ENCODE data around the gene RXRB. TPM values are rescaled to one million over a fixed set of nuclear protein-coding genes. Genes with fewer than 3 reads are reported as not detected.
A peak's percentile ranks its signal among the peaks of the same experiment; 100 is the strongest.

The RXRB gene
- total RNA-seq, 1 donor: 23.4 TPM

DNA sequence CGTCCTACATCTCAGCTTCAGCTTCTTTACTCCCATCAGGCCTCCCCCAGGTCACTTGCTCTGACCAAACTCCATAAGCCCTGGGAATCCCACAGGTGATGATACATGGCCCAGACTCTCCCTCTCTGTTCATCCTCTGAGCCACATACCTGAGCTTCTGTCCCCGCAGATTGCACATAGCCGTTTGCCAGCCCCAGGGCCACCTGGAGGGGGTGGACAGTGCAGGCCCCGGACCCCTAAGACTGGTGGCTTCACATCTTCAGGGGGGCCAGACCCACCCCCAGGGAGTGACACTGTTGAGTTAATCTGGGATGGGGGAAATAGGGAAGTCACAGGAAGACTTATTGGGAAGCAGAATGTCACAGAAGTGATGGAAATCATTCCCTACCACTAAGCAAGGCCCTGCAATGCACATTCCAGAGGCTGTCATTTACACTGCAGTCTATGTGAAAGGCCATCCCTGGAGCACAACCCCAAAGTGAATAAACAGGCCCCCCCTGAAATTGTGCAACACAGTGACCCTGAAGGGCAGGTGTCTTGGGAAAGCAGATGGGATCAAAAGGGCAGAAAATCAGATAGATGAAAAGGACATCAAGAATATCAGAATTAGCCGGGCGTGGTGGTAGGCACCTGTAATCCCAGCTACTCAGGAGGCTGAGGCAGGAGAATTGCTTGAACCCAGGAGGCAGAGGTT lies 2.2 kb downstream of the RXRB start:
- DNase-seq (ENCODE audit: low read depth in 2 of 3, low spot score in 2 of 3): no peak

DNA sequence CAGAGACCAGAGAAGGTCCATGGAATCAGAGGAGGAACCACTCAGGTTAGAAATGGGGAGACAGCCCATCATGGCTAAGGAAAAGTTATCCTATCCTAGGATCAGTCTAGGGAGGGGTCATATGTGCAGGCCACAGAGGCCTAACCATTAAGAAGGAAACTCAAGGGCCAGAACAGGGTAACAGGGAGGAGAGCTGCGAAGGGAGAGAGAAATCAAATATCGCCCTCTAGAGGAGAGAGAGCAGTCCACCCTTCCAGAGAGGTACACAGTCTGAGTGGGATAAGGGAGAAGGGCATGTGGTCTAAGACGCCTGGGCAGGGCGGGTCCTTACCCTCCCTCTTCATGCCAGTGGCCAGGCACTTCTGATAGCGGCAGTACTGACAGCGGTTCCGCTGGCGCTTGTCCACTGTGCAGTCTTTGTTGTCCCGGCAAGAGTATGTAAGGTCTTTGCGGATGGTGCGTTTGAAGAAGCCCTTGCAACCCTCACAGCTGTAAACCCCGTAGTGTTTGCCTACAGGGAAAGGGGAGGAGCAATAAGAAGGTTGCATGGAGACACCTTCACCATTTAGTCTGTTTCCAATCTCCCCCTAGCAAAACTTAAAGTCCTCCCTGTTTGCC lies 2.9 kb downstream of the RXRB start:
- DNase-seq (ENCODE audit: low read depth in 2 of 3, low spot score in 2 of 3): peak in 2 of 3 donors; percentile 65 to 74

DNA sequence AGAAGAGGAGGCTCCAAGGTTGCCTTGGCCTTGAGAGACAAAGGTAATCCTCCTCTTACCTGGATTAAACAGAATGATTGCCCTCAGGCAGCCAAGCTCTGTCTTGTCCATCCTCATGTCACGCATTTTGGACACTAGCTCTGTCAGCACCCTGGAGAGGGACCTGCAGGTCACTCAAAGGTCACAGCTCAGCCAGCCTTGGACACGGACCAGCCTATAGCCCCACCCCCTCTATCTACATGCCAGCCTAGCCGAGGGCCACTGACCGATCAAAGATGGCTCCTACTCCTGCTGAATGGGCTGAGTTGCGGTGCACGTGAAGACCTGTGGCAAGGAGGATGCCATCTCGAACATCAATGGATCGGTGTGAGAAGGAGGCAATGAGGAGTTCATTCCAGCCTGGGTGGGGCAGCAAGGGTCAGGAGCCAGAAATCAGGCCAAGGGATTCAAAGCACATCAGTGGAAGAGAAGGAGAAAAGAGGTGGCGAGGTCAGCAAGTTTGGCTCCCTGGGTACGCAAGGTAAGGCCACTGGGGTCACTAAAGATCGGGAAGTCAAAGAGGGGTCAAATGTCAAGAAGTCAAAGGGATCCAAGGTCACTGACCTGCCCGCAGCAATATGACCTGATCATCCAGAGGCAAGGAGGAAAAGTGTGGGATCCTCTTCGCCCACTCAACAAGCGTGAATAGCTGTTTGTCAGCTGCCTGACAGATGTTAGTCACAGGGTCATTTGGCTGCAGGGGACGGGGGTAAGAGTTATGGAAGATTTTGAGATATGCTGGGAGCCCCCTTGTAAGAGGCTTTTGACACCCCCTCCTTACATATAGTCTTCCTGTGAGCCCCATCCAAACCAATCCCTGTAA lies 4.9 kb downstream of the RXRB start:
- DNase-seq (ENCODE audit: low read depth in 2 of 3, low spot score in 2 of 3): no peak

DNA sequence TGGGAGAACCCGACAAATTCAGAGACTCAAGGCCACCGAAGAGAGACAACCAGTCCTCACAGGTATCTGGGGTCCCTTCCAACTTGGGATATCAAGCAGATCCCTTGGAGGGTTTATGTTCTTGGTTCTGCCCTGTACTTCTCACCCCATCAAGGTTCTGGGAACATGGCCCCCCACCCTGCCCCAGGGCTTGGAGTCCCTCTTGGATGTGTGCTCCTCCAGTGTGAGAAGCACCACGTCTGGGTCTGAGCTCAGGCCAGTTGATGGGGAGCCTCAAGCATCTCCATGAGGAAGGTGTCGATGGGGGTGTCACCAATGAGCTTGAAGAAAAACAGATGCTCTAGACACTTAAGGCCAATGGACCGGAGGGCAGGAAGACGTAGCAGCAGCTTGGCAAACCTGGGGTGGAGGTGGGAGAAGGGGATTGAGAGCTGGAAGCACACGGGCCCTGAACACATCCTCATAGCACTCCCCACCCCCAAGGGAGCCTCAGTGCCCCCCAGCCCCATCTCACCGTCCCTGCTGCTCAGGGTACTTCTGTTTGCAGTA lies 6.0 kb downstream of the RXRB start:
- no peak for DNase-seq (ENCODE audit: low read depth in 2 of 3, low spot score in 2 of 3)

DNA sequence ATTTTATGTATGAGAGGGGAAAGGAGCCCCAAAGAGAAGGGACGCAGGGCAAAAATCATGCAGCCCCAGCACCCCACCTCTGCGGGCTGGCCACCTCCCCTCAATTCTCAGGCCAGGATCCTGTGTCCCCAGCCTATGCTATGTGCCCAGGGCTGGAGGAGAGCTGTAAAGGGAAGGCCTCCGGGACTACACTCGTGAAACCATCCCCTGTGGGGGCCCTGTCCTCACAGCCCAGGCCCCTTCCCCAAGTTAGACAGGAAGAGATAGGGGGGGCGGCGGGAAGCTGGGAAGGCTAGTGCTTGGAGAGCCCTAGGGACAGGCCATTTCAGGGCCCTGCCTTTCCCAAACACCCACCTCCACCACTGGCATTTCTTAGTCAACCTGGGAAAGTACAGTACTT lies 6.8 kb downstream of the RXRB start:
- DNase-seq (ENCODE audit: low read depth in 2 of 3, low spot score in 2 of 3): no peak

DNA sequence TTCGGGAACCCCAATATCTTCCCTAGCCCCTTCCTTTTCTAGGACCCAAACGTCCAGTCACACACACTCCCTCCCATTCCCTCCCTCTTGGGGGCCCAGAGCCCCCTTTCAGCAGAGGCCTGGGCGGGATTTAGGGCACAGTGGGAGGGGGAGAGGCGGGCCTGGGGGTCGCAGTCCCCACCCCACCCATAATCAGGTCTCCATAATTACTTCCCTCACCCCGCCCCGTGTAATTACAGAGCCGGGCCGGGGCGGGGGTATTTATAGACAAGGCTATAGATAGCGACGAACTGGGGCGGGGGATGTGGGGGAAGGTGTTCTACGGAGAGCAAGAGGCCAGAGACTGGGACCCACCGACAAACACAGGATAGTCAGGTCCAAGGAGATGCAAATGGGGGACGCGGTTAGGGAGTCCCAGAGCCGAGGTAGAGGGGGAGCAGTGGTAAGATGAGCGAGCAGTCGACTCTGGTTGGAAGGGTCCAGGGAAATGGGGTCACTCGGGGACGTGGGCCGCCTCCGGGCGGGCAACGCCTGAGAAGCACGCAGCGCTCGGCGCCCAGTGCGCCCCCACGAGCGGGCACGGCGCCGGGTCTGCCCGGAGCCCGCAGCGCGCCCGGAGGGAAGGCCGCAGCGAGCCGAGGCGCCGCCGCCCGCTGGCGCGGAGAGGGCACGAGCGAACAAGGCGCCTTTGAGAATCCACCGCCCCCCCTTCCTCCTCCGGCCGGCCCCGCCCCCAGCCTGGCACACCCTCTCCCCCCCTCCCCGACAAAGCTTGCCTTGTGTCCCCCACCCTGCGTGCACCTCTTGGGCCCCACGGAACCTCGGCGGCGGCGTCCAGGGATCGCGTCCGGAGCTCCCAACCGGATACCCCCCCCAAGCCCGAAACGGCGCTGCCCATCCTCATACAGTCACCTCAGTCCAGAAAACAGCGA lies 7.5 kb downstream of the RXRB start:
- peak in 1 of 3 donors; percentile 20 for DNase-seq (ENCODE audit: low read depth in 2 of 3, low spot score in 2 of 3)

DNA sequence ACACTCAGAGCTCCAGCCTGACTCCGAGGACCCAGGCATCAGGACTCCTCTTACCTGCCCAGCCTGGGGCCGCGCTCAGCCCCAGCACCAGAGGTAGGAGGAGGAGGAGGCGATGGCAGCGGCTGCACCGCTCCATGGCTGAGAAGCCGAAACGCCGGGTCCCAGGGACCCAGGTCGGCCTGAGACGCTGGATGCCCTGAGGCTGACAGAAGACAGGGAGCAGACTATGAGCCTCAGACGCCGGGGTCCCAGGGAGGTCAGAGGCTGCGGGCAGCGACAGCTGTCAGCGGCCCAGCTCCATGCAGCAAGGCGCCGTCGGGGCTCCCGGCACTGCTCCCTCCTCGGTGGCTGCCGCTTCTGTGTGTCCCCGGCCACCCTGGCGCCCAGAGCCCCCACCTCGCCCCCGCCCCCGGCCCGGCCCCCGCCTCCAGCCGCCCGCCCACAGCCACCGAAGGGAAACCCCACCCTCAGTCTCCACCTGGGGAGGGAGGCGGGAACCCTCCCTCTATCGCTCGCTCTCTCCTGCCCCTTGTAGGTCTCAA lies 8.3 kb downstream of the RXRB start, which contains the start of gene COL11A2:
COL11A2 (minus strand) TSS at position 363 of the 542 bp plus-strand sequence; CDS start at position 136, 227 bp downstream.
- no peak for DNase-seq (ENCODE audit: low read depth in 2 of 3, low spot score in 2 of 3)

DNA sequence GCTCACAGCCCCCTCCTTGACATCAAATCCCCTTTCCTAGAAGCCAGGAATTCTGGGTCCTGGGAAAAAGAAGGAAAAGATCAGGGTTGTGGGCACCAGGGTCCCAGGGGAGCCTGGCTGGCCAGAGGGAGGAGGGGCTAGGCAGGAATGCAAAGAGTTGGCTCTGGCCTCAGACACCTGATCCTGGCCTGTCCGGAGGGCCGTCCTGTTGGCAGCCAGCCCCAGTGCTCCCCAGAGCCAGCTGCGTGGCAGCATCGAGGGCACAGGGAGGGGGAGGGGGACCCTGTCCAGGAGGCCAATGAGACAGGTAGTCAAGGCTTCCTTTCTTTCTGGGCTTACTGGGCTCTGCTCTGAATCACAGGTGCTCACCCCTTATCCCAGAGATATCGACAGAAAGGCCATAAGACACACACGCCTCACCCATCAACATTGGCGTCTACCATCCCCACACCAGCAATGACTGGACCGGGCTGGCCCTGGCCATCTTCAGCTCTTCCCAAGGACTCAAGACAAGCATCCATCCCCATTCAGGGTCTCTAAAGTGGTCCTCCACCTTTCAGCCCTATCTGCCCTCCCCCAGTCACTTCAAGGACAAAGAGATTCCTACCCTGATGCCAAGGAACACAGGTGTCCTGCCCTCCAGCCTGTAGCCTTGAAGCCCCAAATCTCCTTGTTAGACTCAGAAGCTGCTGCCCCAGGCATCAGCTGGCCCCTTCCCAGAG lies 8.9 kb downstream of the RXRB start:
- DNase-seq (ENCODE audit: low read depth in 2 of 3, low spot score in 2 of 3): no peak

DNA sequence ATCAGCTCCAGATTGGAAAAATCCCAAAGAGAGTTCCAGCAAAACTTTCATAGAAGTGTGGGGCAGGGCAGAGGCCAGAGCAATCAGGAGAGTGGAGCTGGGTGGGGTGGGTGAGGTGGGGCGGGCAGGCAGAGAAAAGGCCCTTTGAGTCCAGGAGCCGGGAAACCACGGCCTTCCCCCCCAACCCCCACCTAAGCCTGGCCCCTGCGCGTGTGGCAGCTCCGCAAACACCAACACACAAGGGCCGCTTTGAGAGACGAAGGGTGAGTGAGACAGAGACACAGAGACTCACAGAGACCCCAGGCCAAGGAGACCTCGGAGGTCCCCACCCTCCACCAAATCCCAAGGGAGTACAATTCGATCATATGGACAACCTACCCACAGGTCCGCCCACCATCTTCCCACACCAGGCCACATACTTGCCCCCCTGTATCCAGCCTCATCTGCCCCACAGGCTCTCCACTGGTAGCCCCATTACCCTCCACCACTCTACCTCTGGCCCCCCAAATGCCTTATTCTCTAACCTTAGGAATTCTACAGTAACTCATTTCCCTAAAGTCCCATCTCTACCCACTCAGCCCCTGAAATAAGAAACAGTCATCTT lies 9.9 kb downstream of the RXRB start:
- DNase-seq (ENCODE audit: low read depth in 2 of 3, low spot score in 2 of 3): no peak

DNA sequence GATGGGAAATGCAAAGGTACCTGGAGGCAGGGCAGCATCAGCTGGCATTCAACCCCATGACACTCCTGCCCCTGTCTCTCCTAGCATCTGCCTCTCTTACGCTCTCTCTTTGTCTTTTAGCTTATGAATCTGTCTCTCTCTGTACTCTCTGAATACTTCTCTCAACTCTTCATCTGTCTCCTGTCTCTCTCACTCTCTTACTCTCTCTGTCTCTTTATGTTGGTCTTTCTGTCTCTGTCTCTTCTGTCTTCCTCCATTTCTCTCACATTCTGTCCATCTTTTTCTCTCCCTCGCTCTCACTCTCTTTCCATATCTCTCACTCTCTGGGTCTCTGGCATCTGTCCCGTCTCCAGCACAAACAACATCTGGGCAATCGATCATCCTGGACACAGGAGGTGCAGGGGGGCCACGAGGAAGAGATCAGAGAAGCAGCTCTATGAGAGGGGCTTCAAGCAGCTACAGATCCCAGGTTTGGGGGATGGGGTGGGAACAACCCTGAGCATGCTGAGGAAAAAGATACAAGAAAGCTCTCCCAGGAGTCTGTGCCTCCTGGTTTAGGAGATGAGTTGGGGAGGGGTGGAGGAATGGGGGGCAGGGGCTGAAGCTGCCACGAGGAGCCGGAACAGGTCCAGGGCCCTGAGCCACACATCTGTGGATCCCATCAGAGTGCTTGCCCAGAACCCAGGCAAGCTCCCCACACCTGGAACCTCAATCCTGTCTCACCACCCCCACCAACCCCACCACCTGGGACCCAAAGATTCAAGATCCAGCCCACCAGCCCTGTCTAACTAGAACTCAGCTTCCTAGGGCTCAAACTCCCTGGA lies 10.6 kb downstream of the RXRB start:
- DNase-seq (ENCODE audit: low read depth in 2 of 3, low spot score in 2 of 3): no peak

DNA sequence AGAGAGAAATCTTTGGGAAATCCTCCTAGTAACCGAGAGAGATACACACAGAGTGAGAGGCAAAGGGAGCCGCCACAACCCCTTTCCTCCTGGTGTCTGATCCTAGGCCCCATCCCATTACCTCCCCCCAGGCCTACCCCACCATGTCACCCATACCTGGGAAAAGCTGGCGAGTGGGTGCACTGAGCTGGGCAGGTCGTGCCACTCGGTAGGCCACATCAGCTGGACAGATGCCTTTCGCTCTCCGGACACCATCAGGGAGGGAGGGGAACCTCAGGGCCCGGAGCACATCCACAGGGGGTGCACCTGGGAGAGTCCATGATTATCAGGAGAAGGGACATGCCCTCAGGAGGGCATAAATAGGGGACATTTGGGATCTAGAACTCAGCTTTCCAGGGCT lies 11.3 kb downstream of the RXRB start:
- DNase-seq (ENCODE audit: low read depth in 2 of 3, low spot score in 2 of 3): no peak

DNA sequence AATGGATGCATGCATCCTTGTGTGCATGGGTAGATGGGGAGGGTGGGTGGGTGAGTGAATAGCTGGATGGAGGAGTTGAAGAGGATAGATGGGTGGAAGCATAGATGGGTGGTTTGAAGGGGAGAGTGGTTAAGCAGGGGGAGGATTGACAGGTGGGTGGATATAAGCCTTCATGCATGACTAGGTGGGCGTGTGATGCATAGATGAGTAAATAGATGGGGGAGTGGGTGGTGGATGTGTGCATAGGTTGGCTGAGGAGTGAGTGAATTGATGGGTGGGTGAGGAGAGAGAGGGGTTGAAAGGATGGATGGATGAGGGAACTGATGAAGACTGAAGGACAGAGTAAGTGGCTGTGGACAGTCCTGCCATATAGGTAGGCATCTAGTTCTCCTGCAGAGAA lies 12.7 kb downstream of the RXRB start:
- DNase-seq (ENCODE audit: low read depth in 2 of 3, low spot score in 2 of 3): no peak

DNA sequence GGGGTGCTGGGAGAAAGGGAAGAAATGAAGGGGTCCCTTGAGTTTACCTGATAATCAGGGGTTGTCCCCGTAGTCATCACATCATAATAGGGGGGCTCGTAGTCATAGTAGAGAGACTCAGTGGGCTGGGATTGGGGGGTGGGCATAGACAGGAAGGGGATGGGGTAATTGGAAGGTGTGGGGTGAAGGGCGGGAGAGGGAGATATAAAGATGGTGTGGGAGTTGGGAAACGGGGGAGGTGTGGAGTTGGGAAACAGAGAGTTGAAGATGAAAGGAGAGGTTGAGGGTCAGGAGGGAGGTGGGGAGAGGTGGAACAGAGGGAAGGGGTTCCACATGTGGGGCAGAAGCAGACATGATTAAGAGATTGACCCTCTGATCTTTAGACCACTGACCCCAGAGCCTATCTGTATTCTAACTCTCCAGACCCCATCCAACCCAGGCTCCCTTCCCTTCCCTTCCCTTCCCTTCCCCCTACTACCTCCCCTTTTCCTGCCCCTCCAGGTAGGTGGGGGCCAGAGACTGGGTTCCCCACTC lies 14.7 kb downstream of the RXRB start:
- no peak for DNase-seq (ENCODE audit: low read depth in 2 of 3, low spot score in 2 of 3)

DNA sequence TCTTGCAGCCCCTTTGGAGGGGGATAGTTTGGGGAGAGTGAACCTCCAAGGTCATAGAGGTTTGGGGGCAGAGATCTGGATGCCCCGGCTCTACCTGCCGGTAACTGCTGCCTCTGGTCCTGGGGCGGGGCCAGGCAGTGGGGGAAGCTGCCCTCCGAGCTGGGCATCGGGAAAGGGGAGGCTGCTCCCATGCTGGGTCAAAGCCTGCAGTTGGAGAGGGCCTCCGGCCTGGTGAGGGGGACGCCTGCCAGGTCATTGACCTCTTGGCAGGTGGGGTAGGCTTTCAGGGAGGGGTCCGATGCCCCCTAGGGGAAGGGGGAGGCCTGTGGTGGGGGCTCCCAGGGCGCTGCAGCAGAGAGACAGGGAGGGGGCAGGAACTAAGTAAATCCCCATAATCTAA lies 15.3 kb downstream of the RXRB start:
- DNase-seq (ENCODE audit: low read depth in 2 of 3, low spot score in 2 of 3): no peak

DNA sequence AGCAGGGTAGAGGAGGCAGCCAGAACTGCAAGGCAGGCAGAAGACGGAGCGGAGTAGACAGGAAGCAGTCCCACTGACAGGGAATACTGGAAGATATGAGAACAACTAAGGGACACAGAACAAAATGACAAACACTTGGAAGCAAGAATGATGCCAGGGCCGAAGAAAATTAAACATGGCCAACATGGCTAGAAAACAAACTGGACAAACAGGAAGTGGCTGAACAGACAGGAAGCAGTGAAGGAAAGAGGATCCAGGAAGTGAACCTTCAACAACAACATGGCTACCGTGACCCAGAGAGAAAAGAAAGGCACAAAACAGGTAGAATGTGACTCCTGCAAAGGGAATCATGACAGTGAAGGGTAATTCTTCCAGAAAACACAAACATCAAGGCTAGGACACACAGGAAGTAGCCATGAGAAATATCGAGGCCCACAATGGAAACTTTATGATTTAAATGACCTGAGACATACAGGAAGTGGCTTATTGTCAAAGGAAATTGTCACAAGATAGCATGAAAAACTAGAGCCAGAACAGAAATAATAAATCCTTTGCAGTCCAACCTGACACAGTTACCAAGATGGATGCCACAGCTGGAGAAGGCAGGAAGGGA lies 17.3 kb downstream of the RXRB start:
- peak in 1 of 3 donors; percentile 29 for DNase-seq (ENCODE audit: low read depth in 2 of 3, low spot score in 2 of 3)

DNA sequence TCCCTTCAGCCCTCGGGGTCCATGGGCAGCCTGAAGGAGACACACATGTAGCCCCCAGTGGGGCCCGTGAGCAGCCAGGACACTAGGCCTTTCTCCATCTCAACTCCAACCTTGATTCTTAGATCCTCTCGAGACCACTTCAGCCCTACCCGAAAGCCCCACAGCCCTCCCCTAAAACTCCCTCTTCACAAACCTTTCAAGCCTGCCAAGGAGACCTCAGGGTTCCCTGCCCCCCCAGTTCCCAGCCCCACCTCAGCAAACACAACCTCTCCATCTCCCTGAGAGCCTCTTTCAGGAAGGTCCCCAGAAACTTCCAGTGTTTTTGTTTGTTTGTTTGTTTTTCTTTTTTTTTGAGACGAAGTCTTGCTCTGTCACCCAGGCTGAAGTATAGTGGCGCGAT lies 19.3 kb downstream of the RXRB start:
- DNase-seq (ENCODE audit: low read depth in 2 of 3, low spot score in 2 of 3): no peak

DNA sequence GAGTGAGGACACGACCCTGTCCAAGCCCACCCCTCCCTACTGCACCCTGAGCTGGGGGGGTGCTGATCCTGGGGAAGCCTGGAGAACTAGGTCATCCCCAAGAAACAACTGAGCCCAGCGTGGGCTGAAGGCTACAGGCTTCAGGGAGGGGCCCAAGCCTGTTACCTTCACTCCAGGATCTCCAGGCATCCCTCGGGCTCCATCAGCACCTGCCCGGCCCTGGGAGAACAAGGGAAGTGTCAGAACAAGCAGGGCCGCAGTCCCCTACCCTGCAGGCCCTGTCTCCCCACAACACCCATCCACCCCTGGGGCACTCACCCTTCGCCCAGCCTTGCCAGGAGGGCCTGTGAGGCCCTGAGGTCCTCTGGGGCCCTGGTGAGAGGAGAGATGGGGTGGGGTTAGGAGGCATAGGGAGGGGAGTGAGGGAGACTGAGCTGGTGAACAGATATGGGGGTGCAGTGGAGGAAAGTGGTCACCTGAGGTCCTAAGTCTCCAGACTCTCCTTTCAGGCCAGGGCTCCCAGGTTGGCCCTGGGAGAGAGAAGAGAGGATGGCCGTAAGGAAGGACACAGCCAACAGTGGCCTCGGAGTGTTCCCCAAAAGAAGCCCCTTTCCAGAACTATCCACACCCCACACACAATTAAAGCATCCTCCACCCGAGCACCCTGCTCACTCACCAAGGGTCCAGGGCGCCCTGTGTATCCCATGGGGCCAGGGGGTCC lies 21.6 kb downstream of the RXRB start:
- no peak for DNase-seq (ENCODE audit: low read depth in 2 of 3, low spot score in 2 of 3)
